ENCODE measurements around the gene CRISP1. TPM values are rescaled to one million over a fixed set of nuclear protein-coding genes. Genes with fewer than 3 reads are reported as not detected.

The CRISP1 gene
- total RNA-seq, 3 donors from 2014 or later = not detected

GRCh38 chr6:49839957-49840356 lies 26.4 kb downstream of the CRISP1 start:
- Histone ChIP-seq H3K9me3 (no peaks in the 10 kb centered on the region), H3K4me1 (ENCODE audit: low read depth) (no peaks in the 10 kb centered on the region), H3K4me3 (no peak overlapping the region), H3K36me3 (ENCODE audit: low read depth) (no peaks in the 10 kb centered on the region)
- TF ChIP-seq, protein P1, sequence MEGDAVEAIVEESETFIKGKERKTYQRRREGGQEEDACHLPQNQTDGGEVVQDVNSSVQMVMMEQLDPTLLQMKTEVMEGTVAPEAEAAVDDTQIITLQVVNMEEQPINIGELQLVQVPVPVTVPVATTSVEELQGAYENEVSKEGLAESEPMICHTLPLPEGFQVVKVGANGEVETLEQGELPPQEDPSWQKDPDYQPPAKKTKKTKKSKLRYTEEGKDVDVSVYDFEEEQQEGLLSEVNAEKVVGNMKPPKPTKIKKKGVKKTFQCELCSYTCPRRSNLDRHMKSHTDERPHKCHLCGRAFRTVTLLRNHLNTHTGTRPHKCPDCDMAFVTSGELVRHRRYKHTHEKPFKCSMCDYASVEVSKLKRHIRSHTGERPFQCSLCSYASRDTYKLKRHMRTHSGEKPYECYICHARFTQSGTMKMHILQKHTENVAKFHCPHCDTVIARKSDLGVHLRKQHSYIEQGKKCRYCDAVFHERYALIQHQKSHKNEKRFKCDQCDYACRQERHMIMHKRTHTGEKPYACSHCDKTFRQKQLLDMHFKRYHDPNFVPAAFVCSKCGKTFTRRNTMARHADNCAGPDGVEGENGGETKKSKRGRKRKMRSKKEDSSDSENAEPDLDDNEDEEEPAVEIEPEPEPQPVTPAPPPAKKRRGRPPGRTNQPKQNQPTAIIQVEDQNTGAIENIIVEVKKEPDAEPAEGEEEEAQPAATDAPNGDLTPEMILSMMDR (IDR thresholded peaks at IDR 0.05) = no peak
- intact Hi-C loops (cut with DNase I, micrococcal nuclease) = no loop called here
- no peak for ATAC-seq
- no peak for DNase-seq

- intact Hi-C loops (cut with DNase I, micrococcal nuclease) = no loop called here
- no peak for DNase-seq
- no peaks in the 10 kb centered on the region for H3K4me1 ChIP-seq (ENCODE audit: low read depth)
- H3K36me3 ChIP-seq (ENCODE audit: low read depth) = no peaks in the 10 kb centered on the region
- TF ChIP-seq, protein P1 (IDR thresholded peaks at IDR 0.05) = no peak
- ATAC-seq = no peak
- no peak overlapping the region for H3K4me3 ChIP-seq
- H3K9me3 ChIP-seq = no peaks in the 10 kb centered on the region
These were observed 27.2 kb downstream of the CRISP1 start for GRCh38 chr6:49839162-49839561.

GRCh38 chr6:49835140-49835539 lies 31.2 kb downstream of the CRISP1 start:
- Histone ChIP-seq H3K4me1 (ENCODE audit: low read depth) (no peaks in the 10 kb centered on the region), H3K9me3 (no peaks in the 10 kb centered on the region), H3K36me3 (ENCODE audit: low read depth) (no peaks in the 10 kb centered on the region), H3K4me3 (no peak overlapping the region)
- ATAC-seq (no peak), DNase-seq (no peak)
- TF ChIP-seq, protein P1 (IDR thresholded peaks at IDR 0.05) = no peak
- intact Hi-C loops (cut with DNase I, micrococcal nuclease) = no loop called here

DNA sequence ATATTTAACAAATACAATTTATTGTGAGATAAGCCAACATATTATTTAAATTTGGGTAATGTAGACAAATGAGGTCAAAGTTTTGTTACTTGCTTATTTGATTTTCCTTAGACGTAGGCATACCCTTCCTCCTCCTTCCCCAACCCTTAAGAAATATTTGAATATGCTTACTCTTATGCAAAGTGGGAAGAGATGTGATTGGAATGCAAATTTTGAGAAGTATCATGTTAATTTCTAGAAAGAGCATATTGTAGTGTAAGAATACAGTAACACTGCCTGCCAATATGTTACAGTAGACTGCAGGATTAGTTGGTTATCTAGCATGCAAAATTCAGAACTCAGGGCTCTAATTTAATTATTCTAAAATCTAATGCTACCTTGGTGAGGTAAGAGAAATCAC lies 32.9 kb downstream of the CRISP1 start:
- no peak overlapping the region for H3K4me3 ChIP-seq
- H3K36me3 ChIP-seq (ENCODE audit: low read depth) = no peaks in the 10 kb centered on the region
- H3K4me1 ChIP-seq (ENCODE audit: low read depth) = no peaks in the 10 kb centered on the region
- intact Hi-C loops (cut with DNase I, micrococcal nuclease) = no loop called here
- TF ChIP-seq, protein P1 (IDR thresholded peaks at IDR 0.05) = no peak
- no peaks in the 10 kb centered on the region for H3K9me3 ChIP-seq
- ATAC-seq (no peak), DNase-seq (no peak)

DNA sequence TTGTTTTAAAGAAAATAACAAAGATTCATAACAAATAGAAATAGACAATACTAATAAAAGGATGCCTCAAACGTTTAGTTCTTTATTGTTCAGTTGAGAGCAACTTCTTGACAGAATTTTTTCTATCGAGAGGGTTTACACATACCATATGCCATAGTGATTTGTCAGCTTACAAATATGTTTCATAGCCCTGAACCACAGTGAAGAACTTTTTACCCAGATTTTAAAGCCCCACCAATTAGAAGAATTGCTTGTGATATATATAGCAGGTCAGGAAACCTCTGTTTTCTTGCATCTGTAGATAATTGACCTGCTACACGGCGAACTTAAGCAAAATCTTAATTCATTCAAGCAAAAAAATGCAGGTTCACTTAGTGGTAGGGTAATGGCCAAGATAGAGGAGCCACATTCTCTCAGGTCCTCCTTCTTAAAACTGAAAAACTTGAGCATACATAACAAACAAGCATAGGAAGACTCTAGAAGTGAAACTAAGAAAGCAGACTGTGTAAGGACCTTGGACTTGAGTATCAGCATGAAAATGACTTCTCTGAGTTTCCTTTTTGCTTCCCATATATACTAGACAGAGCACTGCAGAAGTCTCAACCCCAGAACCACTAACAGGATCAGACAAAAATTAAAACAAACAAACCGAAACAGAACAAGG lies 39.5 kb downstream of the CRISP1 start:
- intact Hi-C loops (cut with DNase I, micrococcal nuclease) = no loop called here
- H3K36me3 ChIP-seq (ENCODE audit: low read depth) = no peaks in the 10 kb centered on the region
- TF ChIP-seq, protein P1 (IDR thresholded peaks at IDR 0.05) = no peak
- H3K4me1 ChIP-seq (ENCODE audit: low read depth) = no peaks in the 10 kb centered on the region
- ATAC-seq = no peak
- no peak for DNase-seq
- H3K4me3 ChIP-seq = no peak overlapping the region
- H3K9me3 ChIP-seq = no peaks in the 10 kb centered on the region

DNA sequence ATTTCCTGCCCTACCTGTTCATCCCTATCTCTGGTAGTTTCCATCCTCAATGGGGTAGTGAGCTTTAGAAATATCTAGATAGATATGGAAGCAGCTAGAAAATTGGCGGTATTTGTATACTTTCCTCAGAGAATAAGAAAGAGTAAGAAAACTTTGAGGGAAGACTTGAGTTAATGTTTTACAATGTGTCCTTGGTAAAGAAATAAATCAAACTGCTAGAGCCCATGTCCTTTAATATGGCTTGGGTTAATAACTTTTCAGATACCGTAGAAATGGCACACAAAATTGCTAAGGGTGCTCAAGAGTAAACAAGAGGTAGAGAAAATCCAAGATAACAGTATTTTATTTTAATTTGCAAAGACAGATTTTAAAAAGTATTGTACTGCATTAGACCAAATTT lies 51.2 kb downstream of the CRISP1 start:
- H3K4me1 ChIP-seq (ENCODE audit: low read depth) = no peaks in the 10 kb centered on the region
- ATAC-seq (no peak), DNase-seq (no peak)
- H3K9me3 ChIP-seq = no peaks in the 10 kb centered on the region
- TF ChIP-seq, protein P1 (IDR thresholded peaks at IDR 0.05) = no peak
- intact Hi-C loops (cut with DNase I, micrococcal nuclease) = no loop called here
- H3K4me3 ChIP-seq = no peak overlapping the region
- H3K36me3 ChIP-seq (ENCODE audit: low read depth) = no peaks in the 10 kb centered on the region
